HTR-8/SVneo (cell line): ENCODE results near the gene OR4D10.
"Not testable (repeated sequence)": the region's sequence is repeated elsewhere in the genome, so short reads cannot be mapped to it uniquely, and the experiment has no call there.

Experiments used
- DNase-seq: peaks from one replicate; pipeline ENCODE4 v3.0.0; 2011; ENCODE audit warnings: low spot score, mixed read lengths; ENCODE audit not compliant: insufficient read length
- FAIRE-seq: peaks from 2 replicates; lab custom pipeline; 2011; peaks lifted over from hg19 to GRCh38; lab: Jason Lieb, UNC

The OR4D10 gene

GRCh38 chr11:59473015-59473414 is at the start of gene OR4D10:
Gene OR4D10, plus strand, starts transcription at chr11:59473315. Its CDS starts 4,115 bp downstream, at chr11:59477430.
- no peak for FAIRE-seq
- DNase-seq = no peak

GRCh38 chr11:59423835-59424234 is 49.3 kb upstream of the OR4D10 start:
- DNase-seq = no peak
- FAIRE-seq = no peak

- FAIRE-seq (no peak), DNase-seq (no peak)
These were observed 48.0 kb upstream of the OR4D10 start for GRCh38 chr11:59425131-59425530.

- DNase-seq = no peak
- FAIRE-seq = no peak
These were observed 46.6 kb upstream of the OR4D10 start, which contains the start of gene OR5A2 for GRCh38 chr11:59426361-59427067. Gene OR5A2, minus strand, starts transcription at chr11:59426413. Its CDS starts 3,460 bp downstream, at chr11:59422953.

- no peak for DNase-seq
- FAIRE-seq = no peak
These were observed 46.1 kb upstream of the OR4D10 start for GRCh38 chr11:59427068-59427382.

GRCh38 chr11:59429924-59430516 is 43.1 kb upstream of the OR4D10 start:
- DNase-seq (peak; percentile 34), FAIRE-seq (peak; percentile 78)

- FAIRE-seq (no peak), DNase-seq (no peak)
These were observed 36.9 kb upstream of the OR4D10 start, which contains the start of gene OR5A1 for GRCh38 chr11:59436169-59436568. Gene OR5A1, plus strand, starts transcription at chr11:59436469. Its CDS starts 6,700 bp downstream, at chr11:59443169.

GRCh38 chr11:59437770-59438169 is 35.3 kb upstream of the OR4D10 start:
- FAIRE-seq (no peak), DNase-seq (no peak)

- not testable (repeated sequence) for DNase-seq, FAIRE-seq
These were observed 27.5 kb upstream of the OR4D10 start for GRCh38 chr11:59445624-59446023.

- no peak for FAIRE-seq
- no peak for DNase-seq
These were observed 24.6 kb upstream of the OR4D10 start for GRCh38 chr11:59448484-59448883.

GRCh38 chr11:59456661-59457060 is 16.5 kb upstream of the OR4D10 start, which contains the start of gene OR4D6:
Gene OR4D6, plus strand, starts transcription at chr11:59456961. Its CDS starts 0 bp downstream, at chr11:59456961.
- FAIRE-seq (no peak), DNase-seq (no peak)

GRCh38 chr11:59459916-59460315 is 13.2 kb upstream of the OR4D10 start:
- DNase-seq = no peak
- no peak for FAIRE-seq

- no peak for FAIRE-seq
- DNase-seq = no peak
These were observed 9.9 kb upstream of the OR4D10 start for GRCh38 chr11:59463190-59463641.

- no peak for DNase-seq
- FAIRE-seq = no peak
These were observed 2.1 kb downstream of the OR4D10 start for GRCh38 chr11:59475176-59475575.

- FAIRE-seq (no peak), DNase-seq (no peak)
These were observed 6.8 kb downstream of the OR4D10 start for GRCh38 chr11:59479906-59480305.

GRCh38 chr11:59480359-59480758 is 7.2 kb downstream of the OR4D10 start:
- no peak for DNase-seq
- FAIRE-seq = no peak

- DNase-seq (no peak), FAIRE-seq (no peak)
These were observed 28.8 kb downstream of the OR4D10 start for GRCh38 chr11:59501931-59502330.

- no peak for DNase-seq
- FAIRE-seq = no peak
These were observed 30.2 kb downstream of the OR4D10 start, which contains the start of gene OR4D11 for GRCh38 chr11:59503276-59503675. Gene OR4D11, plus strand, starts transcription at chr11:59503576. Its CDS starts 0 bp downstream, at chr11:59503576.

GRCh38 chr11:59510941-59511589 is 38.0 kb downstream of the OR4D10 start, which contains the start of gene OR4D9:
Gene OR4D9, plus strand, starts transcription at chr11:59511539. Its CDS starts 3,374 bp downstream, at chr11:59514913.
- DNase-seq (no peak), FAIRE-seq (no peak)

- DNase-seq = no peak
- FAIRE-seq = no peak
These were observed 38.6 kb downstream of the OR4D10 start for GRCh38 chr11:59511675-59512074.

- not testable (repeated sequence) for FAIRE-seq, DNase-seq
These were observed 47.0 kb downstream of the OR4D10 start for GRCh38 chr11:59520139-59520538.
